GM18508 (cell line): ENCODE measurements around the gene AADACL4.
"Not testable (repeated sequence)": the region's sequence is repeated elsewhere in the genome, so short reads cannot be mapped to it uniquely, and the experiment has no call there.

Experiments used
- ATAC-seq: cut with Tn5 transposase; IDR thresholded peaks from one replicate; pipeline ENCODE4 v1.9.1; 2021; ENCODE audit warnings: moderate number of reproducible peaks; ENCODE audit not compliant: insufficient read depth, unreplicated experiment

The AADACL4 gene

DNA sequence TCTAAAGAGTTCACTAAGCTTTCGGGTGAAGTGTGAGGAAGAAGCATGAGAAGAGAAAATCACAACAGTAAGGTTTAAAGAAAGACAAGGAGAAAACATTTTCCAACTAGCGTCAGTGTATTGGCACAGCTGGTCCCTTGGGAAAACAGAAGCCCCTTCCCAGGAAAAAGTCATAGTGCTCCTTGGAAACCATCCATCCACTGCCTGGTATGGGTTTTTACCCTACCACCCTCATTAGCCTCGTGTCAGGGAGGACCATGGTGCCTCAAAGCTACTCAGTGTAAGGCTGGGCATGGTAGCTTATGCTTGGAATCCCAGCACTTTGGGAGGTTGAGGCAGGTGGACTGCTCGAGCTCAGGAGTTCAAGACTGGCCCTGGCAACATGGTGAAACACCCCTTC is 12.7 kb downstream of the AADACL4 start:
- no peak for ATAC-seq

DNA sequence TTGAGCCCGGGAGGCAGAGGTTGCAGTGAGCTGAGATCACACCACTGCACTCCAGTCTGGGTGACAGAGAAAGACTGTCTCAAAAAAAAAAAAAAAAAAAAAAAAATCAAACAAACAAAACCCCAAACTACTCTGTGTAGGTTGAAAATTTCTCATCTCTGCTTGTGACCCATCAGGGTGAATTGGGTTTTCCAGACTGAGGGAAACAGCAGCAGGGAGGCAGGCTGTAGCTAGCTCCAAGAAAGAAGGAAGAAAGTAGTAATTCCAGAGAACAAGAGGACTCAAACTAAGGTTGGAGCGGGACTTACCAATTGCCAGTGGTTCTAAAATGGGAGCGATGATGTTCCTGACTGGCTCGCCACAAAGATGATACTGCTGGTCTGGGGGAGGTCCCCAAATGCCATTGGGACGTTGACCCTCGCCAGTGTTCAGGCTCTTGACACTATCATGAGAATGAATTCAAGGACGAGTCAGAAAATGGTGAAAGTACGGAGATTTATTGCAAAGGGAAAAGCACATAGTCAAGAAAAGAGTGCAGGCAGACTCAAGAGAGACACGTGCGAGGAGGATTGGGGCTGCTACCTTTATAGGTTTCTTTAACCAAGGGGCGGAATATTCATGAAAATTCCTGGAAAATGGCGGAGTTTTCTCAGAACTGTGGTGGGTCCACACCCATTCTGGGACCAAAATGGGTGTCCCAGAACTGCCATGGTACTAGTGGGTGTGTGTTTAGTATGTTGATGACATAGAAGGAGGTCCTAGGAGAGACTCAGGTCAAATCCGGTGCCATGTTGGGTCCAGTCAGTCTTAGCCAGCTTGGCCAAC is 13.4 kb downstream of the AADACL4 start:
- ATAC-seq, result no peak

DNA sequence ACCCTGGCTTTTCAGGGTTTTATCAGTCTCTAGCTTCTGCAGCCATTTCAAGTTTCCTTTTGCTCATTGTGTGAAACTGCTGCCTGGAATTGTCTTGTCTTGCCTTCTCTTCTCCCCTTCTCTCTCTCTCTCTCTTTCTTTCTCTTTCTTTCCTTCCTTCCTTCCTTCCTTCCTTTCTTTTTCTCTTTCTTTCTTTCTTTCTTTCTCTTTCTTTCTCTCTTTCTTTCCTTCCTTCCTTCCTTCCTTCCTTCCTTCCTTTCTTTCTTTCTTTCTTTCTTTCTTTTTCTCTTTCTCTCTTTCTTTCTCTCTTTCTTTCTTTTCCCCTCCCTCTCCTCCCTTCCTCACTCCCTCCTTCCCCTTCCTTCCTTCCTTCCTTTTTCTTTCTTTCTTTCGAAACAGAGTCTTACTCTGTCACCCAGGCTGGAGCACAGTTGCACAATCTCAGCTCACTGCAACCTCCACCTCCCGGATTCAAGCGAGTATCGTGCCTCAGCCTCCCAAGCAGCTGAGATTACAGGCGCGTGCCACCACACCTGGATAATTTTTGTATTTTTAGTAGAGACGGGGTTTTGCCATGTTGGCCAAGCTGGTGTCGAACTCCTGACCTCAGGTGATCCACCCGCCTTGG is 14.1 kb downstream of the AADACL4 start:
- not testable (repeated sequence) for ATAC-seq

DNA sequence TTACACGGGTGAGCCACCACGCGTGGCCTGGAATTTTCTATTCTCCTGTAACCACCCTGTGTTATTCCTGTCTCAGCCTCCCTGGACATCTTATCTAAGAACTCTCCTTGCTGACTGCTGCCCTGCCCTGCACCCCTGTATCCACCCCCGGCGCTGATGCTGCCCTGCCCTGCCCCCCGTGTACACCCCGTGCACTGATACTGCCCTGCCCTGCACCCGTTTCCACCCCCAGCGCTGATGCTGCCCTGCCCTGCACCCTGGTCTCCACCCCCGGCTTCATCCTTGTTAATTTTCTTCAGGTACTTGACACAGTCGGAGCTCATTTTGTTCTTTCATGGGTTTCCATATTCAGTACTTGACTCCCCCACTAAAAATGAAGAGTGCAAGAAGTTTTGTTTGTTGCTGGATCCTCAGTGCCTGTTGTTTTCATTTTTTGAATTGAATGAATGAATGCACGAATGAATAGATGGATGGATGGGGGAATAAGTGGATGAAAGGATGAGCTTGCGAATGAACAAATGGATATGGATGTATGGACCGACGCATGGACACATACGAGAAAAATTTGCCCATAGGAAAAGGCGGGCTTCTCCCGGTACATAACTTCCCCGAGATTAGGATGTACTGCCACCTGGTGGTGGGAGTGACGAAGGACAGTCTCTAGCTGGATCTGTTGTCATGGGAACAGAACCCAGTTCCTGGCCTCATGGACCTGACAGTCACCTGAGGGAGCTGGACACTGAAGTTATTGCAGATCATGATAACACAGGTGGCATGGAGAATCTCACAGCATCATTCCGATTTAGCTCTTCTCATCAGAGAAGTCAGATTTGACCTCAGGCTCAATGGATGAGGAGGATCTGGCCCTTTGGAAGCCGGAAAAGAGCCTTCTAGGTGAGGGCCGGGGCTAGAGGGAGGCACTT is 14.9 kb downstream of the AADACL4 start:
- no peak for ATAC-seq

DNA sequence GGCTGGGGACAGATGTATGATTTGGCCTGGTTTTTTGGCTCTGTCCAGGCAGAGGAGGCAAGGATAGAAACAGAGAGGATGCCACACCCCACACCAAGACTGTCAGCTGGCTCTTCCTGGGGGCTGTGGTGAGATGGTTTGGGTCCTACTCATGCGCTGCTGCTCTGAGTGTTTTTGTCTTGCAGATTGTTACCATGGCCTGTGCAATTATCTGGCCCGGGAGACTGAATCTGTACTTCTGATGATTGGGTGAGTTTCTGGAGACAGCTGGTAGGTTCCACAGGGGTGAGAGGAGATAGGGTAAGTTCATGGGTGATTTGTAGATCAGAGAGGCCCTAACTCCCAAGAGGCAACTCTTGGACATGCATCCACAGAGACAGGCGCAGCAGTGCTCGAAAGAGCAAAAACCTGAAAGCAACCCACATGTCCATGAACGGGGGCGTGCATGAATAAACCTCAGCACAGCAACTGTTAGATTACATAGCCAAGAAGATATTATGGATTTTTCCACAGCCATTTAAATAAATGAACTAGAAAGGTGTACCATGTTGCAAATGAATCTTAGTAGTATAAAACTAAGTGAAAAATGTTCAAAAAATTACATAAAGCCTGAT is 17.8 kb downstream of the AADACL4 start:
- no peak for ATAC-seq

DNA sequence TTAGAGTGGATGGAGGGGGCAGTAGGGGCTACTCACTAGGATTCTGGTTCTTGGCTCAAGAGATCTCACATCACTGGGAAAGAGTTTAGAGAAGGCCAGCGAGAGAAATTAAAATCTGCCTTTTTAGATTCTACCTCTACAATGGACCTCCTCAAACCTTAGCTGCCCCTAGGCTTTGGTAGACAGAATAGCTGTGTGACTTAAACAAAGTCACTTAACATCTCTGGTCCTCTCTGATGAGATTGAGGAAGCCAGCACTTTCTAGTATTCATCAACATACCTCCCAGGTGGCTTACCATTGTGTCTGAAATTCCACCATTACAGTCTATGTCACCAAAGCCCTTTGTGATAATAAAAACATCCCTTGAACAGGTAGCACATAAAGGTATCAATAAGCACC is 18.7 kb downstream of the AADACL4 start:
- no peak for ATAC-seq

DNA sequence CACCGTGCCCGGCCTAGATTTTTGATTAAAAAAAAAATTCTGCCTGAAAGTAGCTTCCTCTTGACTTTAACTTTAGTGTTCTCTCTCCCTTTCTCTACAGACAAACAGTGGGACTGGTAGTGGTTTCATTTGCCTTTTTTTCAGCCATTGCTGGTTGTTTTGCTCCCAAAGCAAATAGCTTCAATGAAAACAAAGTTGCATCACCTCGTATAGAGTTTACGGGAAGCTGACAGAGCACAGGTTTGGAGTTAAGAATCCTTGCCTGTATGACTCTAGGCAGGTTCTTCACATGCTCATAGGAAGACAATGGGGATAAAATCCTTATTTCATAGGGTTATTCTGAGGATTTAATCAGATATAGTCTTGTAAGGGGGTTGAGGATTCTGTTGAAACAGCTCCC is 21.6 kb downstream of the AADACL4 start:
- ATAC-seq, result no peak

DNA sequence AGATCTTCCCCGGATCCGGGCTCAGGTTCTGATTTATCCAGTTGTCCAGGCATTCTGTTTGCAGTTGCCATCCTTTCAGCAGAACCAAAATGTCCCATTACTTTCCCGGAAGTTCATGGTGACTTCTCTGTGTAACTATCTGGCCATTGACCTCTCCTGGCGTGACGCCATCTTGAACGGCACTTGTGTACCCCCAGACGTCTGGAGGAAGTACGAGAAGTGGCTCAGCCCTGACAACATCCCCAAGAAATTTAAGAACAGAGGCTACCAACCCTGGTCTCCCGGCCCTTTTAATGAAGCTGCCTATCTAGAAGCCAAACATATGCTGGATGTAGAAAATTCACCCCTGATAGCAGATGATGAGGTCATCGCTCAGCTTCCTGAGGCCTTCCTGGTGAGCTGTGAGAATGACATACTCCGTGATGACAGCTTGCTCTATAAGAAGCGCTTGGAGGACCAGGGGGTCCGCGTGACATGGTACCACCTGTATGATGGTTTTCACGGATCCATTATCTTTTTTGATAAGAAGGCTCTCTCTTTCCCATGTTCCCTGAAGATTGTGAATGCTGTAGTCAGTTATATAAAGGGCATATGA is 22.4 kb downstream of the AADACL4 start:
- ATAC-seq, result no peak

DNA sequence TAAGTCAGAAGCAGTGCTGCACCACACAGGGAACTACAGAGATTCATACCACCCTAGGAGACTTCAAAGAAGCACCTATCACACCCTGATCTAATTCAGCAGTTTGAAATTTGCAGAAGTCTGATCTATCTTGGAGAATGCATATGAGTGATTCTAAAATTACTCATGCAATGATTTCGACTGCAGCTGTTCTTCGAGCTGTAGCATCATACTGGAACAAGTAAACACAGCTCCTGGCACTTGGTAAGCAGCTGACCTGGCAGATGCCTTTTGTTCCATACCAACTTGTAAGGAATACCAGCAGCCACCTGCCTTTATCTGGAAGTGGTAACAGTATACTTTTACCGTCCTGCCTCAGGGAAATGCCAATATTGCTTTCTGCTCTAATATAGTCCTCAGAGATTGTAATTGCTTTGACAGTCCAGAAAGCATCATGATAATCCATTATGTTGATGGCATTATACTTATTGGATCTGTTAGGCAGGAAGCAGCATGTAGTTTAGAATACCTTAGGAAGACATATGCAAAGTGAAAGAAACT is 25.7 kb downstream of the AADACL4 start:
- no peak for ATAC-seq

DNA sequence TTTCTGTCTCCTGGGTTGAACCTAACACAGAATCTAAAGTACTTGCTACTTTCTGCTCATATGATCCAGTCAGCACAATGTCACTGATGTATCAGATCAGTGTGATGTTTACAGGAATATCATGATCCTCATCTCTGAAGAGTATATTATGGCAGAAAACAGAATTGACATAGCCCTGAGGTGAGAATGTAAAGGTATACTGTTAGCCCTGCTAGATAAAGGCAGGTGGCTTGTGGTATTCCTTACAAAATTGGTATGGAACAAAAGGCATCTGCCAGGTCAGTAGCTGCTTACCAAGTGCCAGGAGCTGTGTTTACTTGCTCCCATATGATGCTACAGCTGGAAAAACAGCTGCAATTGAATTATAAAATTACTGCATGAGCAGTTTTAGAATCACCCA is 30.5 kb downstream of the AADACL4 start:
- no peak for ATAC-seq

DNA sequence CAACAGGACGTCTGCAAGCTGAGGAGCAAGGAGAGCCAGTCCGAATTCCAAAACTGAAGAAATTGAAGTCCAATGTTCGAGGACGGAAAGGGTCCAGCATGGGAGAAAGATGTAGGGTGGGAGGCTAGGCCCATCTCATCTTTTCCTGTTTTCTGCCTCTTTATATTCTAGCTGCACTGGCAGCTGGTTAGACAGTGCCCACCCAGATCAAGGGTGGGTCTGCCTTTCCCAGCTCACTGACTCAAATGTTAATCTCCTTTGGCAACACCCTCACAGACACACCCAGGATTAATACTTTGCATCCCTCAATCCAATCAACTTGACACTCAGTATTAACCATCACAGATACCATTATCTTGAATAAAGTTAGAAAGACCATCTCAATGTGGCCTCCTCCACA is 32.2 kb downstream of the AADACL4 start:
- ATAC-seq, result not testable (repeated sequence)

DNA sequence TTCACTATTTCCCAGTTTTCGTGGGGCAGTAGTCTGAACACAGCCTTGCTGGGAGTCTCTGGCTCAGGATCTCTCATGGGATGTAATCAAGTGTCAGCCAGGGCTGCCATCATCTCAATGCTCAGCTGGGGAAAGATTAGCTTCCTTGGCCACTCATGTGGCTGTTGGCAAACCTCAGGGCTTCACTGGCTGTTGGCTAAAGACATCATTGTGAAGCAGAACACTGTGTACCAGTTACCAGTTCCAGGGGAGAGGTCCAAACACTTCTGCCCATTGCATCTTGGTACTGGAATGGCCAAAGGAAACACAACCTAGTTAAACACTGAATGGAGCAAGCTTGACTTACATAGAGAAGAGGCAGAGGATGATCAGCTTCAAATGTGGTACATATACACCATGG is 33.7 kb downstream of the AADACL4 start:
- ATAC-seq, result no peak

DNA sequence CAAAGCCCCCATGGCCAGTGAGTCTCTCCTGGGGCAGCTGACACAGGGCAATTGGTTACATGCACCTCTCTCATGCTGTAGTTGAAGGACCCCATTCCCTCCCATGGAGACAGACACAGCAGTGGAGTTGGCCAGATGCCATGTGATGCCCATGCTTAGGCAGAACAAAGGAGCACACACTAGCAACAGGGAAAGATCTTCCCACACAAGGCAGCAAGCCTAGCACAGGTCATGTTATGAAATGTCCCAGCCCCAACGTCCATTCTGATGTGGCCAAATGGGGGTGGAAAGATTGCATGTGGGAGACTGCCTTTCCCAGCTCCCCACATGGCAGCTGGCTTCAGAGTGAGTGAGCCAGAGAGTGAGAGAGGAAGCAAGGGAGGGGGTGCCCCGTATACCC is 34.5 kb downstream of the AADACL4 start:
- no peak for ATAC-seq

DNA sequence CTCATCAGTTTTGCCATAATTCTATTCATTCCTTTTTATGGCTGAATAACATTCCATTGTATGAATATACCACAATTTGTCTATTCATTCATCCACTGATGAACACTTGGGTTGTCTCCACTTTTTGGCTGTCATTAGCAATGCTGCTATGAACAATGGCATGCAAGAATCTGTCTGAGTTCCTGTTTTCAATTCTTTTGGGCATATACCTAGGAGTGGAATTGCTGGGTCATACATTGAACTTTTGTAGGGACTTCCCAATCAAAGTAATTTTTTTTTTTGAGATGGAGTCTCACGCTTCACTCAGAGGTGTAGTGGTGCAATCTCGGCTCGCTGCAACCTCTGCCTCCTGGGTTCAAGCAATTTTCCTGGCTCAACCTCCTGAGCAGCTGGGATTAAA is 34.9 kb downstream of the AADACL4 start:
- no peak for ATAC-seq

DNA sequence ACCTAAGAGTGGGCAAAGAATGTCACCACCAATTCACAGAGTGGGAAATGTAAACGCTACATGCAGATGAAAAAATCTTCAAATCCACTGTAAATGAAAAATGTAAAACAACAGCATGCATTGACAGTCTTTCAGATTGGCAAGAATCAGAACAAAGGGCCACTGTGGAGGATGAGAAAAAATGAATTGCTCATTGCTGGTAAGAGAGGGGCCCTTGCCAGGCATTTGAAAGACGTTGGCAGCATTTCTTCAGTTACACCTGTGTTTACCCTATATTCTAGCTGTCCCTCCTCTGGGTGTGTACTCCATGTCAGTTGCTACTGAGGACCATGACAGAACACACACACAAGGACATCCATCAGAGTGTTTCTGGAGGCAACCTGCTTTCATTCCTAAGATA is 46.3 kb downstream of the AADACL4 start:
- no peak for ATAC-seq

DNA sequence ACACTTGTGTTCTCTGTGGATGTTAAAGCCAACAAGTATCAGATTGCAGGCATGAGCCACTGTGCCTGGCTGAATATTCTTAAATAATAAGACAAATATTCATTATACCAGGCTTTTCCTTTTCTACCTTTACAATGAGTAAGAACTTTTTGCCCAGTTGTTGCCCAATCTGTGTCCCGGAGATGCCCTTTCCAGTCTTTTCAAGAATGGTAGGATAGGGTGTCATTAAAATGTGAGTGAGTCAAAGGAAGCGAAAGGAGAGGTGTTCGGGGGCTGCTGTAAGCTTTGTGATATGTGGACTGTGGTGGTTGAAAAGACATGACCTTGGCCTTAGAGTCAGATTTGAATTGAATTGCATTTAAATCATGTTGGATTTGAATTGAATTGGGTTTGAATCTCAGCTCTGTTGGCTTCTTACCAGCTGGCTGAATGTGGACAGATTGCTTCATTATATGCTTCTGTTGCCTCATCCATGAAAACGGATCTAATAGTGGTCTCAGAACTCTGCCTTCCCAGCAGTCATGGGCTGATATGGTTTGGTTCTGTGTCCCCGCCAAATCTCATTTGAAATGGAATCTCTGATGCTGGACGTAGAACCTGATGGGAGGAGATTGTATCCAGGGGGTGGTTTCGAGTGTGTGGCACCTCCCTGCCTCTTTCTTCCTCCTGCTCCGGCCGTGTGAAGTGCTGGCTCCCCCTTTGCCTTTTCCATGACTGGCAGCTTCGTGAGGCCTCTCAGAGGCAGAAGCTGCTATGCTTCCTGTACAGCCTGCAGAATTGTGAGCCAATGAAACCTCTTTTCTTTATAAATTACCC is 49.3 kb downstream of the AADACL4 start:
- ATAC-seq, result no peak

DNA sequence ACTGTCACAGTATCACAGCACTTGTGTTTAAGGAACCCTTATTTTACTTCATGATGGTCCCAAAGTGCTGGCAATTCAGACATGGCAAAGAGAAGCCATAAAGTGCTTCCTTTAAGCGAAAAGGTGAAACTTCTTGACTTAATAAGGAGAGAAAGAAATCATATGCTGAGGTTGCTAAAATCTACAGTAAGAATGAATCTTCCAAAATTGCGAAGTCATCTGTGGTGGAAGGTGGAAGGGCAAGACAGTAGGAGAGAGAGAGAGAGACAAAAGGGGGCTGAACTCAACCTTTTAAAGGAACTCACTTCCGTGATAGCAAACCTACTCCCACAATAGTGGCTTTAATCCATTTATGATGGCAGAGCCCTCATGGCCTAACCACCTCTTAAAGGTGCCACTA is 52.8 kb downstream of the AADACL4 start:
- no peak for ATAC-seq

DNA sequence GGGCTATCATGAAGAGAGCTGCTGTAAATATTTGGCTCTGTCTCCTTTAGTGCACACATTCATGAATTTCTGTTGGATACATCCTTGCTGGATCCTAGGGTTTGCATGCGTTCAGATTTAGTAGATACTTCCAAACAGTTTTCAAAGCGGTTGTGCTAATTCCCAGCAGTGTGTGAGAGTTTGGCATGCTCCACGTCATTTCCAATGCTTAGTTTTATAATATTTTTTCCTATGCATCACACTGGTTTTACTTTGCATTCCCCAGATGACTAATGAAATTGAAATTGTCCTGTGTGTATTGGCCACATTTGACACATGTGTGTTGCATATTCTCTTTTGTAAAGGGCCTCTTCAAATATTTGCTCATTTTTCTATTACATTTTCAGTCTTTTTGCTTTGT is 53.5 kb downstream of the AADACL4 start:
- ATAC-seq, result no peak

DNA sequence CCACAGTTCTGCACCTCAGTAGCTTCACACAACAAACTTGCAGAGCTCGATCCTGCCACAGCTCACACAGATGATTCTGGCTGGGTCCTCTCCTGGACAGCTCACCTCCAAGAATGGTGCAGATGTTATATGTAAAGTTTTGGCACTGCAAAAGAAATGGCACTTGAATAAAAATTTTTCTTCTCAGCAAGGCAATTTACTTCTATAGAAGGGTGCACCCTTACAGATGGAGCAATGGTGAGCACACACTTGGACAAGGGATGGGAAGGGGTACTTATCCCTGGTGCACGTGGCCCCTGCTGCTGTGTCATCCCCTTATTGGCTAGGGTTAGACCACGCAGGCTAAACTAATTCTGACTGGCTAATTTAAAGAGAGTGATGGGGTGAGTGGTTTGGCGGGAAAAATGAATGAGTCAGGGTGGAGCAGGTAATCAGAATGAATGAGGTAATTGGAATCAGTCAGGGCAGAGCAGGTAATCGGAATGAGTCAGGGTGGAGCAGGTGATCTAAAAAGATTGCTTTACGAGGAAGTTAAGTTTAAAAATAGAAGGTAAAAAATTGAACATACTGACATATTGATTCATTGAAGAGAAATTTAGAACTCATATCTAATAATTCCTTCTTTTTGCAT is 60.1 kb downstream of the AADACL4 start:
- ATAC-seq, result no peak
